ENCODE measurements around the gene ZNF746.

DNA sequence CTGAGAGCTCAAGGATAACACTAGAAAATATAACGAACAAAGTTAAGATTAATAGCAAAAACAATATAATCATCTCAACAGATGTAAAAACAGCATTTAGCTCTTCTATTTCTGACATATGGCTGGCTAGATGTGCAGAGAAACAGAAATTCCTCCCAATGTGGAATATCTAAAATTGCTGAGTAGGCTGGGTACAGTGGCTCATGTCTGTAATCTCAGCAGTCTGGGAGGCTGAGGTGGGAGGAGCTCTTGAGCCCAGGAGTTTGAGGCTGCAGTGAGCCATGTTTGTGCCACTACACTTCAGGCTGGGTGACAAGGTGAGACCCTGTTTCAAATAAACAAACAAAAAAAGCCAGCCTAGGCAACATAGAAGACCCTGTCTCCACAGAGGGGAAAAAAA lies 18.0 kb downstream of the ZNF746 start:
- TF ChIP-seq POLR2A (IDR thresholded peaks at IDR 0.05; ENCODE audit: low read depth, low read length), result no peak
- TF ChIP-seq POU2F2 (IDR thresholded peaks at IDR 0.05; ENCODE audit: low read depth, low read length), result no peak
- no peak for TF ChIP-seq POLR2AphosphoS5 (IDR thresholded peaks at IDR 0.05; ENCODE audit: low read depth, low read length)
- TF ChIP-seq PAX5 (IDR thresholded peaks at IDR 0.05; ENCODE audit: insufficient read depth, low read length, severe bottlenecking), result no peak

Data from GM12891 (cell line).